B cell (primary cell): ENCODE measurements around the gene SHC4. TPM values are rescaled to one million over a fixed set of nuclear protein-coding genes. Genes with fewer than 3 reads are reported as not detected.

Source experiments
- ATAC-seq: fragments of 200-7000 bp; cut with Tn5 transposase; one replicate; pipeline ENCODE4 v1.10.0; 2021; ENCODE audit warnings: low read depth, mild to moderate bottlenecking, moderate number of reproducible peaks, moderate library complexity
- CTCF ChIA-PET: fragments of 350-600 bp; sonication (Branson Sonifier 250); formaldehyde crosslinking; loops from one replicate; lab custom pipeline; 2021; ENCODE audit warnings: antibody characterized with exemption, inconsistent platforms; lab: Charles Lee
- POLR2A ChIA-PET: fragments of 350-600 bp; sonication (Branson Sonifier 250); formaldehyde crosslinking; loops from one replicate; lab custom pipeline; 2021; ENCODE audit warnings: antibody characterized with exemption; lab: Charles Lee
- DNase-seq: peaks from one replicate; pipeline ENCODE4 v3.0.0; 2013
- H2AFZ ChIP-seq: 2 replicates; pipeline ENCODE4 v1.6.1; 2012; ENCODE audit warnings: mild to moderate bottlenecking, low read depth, low read length; ENCODE audit not compliant: insufficient read depth, poor library complexity, severe bottlenecking
- H3K27ac ChIP-seq, 2 donors: 1 replicate in 1 of 2; 2 replicates in 1 of 2; pipeline ENCODE4 v1.5.1; 2012 to 2013; ENCODE audit warnings: low read length in 2 of 2, mild to moderate bottlenecking in 2 of 2, moderate library complexity in 1 of 2
- H3K27me3 ChIP-seq, 4 experiments: fragments of 200-600 bp in 1 of 4; sonication (generic) in 1 of 4; replicated peaks in 1 of 4; 1 replicate in 2 of 4; 2 replicates in 2 of 4; pipeline versions ENCODE4 v1.6.1 to v1.7.0; 2013 to 2016; ENCODE audit warnings: low read length in 3 of 4, mild to moderate bottlenecking in 2 of 4, mixed read lengths in 1 of 4, moderate library complexity in 1 of 4; ENCODE audit not compliant: insufficient read depth in 4 of 4, control insufficient read depth in 3 of 4; ENCODE audit errors: control extremely low read depth in 1 of 4
- H3K36me3 ChIP-seq, 2 experiments: replicated peaks in 1 of 2; 1 replicate in 1 of 2; 2 replicates in 1 of 2; pipeline versions ENCODE4 v1.6.1 to v1.7.1; 2013; ENCODE audit warnings: low read length in 1 of 2; ENCODE audit not compliant: insufficient read depth in 2 of 2, control insufficient read depth in 1 of 2; ENCODE audit errors: control extremely low read depth in 1 of 2, extremely low read depth in 1 of 2
- H3K4me1 ChIP-seq, 2 donors: fragments of 200-600 bp in 1 of 2; sonication (generic) in 1 of 2; 1 replicate in 1 of 2; 2 replicates in 1 of 2; pipeline versions ENCODE4 v1.5.1 to v1.6.1; 2013 to 2017; ENCODE audit warnings: low read length in 2 of 2; ENCODE audit not compliant: control insufficient read depth in 2 of 2, insufficient read depth in 2 of 2
- H3K4me2 ChIP-seq: replicated peaks from 2 replicates; pipeline ENCODE3; 2012; ENCODE audit warnings: mild to moderate bottlenecking, low read depth, low read length; ENCODE audit not compliant: poor library complexity, severe bottlenecking
- H3K4me3 ChIP-seq, 5 experiments: fragments of 200-600 bp in 1 of 5; sonication (generic) in 1 of 5; 1 replicate in 3 of 5; 2 replicates in 2 of 5; pipeline versions ENCODE4 v1.5.1 to v1.7.0; 2011 to 2016; ENCODE audit warnings: low read length in 4 of 5, mild to moderate bottlenecking in 4 of 5, low read depth in 2 of 5, control low read depth in 1 of 5, moderate library complexity in 1 of 5; ENCODE audit not compliant: insufficient read depth in 1 of 5; ENCODE audit errors: control extremely low read depth in 1 of 5, extremely low read depth in 1 of 5
- H3K79me2 ChIP-seq: fragments of 200-600 bp; sonication (generic); one replicate; pipeline ENCODE4 v1.6.0; 2016; ENCODE audit warnings: low read length; ENCODE audit not compliant: control insufficient read depth, insufficient read depth
- H3K9ac ChIP-seq: fragments of 200-600 bp; sonication (generic); 2 replicates; pipeline ENCODE4 v1.6.1; 2017; ENCODE audit warnings: mild to moderate bottlenecking, low read length, moderate library complexity
- H3K9me3 ChIP-seq, 3 donors: one replicate each; pipeline versions ENCODE4 v1.6.1 to v1.7.1; 2013; ENCODE audit warnings: low read length in 2 of 3; ENCODE audit not compliant: control insufficient read depth in 2 of 3, insufficient read depth in 1 of 3; ENCODE audit errors: control extremely low read depth in 1 of 3
- H4K20me1 ChIP-seq: 2 replicates; pipeline ENCODE4 v1.6.0; 2012; ENCODE audit warnings: mild to moderate bottlenecking, low read length; ENCODE audit not compliant: insufficient read depth, control insufficient read depth, poor library complexity, severe bottlenecking
- H3K27ac Mint-ChIP-seq: one replicate; pipeline ENCODE4 v1.8.0; 2021; ENCODE audit warnings: mixed read lengths
- H3K27me3 Mint-ChIP-seq: one replicate; pipeline ENCODE4 v1.8.0; 2021; ENCODE audit warnings: mixed read lengths
- H3K4me1 Mint-ChIP-seq: one replicate; pipeline ENCODE4 v1.8.0; 2021; ENCODE audit warnings: mixed read lengths
- H3K4me3 Mint-ChIP-seq: one replicate; pipeline ENCODE4 v1.8.0; 2021; ENCODE audit warnings: mixed read lengths
- H3K9me3 Mint-ChIP-seq: one replicate; pipeline ENCODE4 v1.8.0; 2022; ENCODE audit warnings: mixed read lengths; ENCODE audit not compliant: insufficient read depth
- CTCF ChIP-seq: fragments of 200-600 bp; IDR thresholded peaks from one replicate; pipeline ENCODE4 v1.8.0; 2022; ENCODE audit warnings: antibody characterized with exemption, mild to moderate bottlenecking
- EZH2 ChIP-seq: IDR thresholded peaks from 2 replicates; pipeline ENCODE4 v1.6.1; 2012; ENCODE audit warnings: borderline replicate concordance, low read depth, mild to moderate bottlenecking, moderate library complexity, low read length; ENCODE audit not compliant: insufficient read depth, poor library complexity, severe bottlenecking
- WGBS: methylation state at CpG from one replicate; pipeline ENCODE4 v1.1.5; 2013; ENCODE audit warnings: missing lambda C conversion rate; ENCODE audit not compliant: insufficient coverage; 5-methylcytosine and 5-hydroxymethylcytosine counted together
- intact Hi-C: fragments of 100-400 bp; cut with micrococcal nuclease; formaldehyde crosslinking; loops from one replicate; pipeline ENCODE4 v1.10.0; 2022
- polyA plus RNA-seq: library from polyadenylated mRNA; depleted of rRNA; stranded (reverse); fragments of >200 nt; gene quantifications from 2 replicates; pipeline ENCODE4 v1.2.3, GENCODE V29; 2012
- total RNA-seq, 2 donors: library from RNA; stranded (reverse); fragments of 120-200 nt in 1 of 2; gene quantifications; 1 replicate in 1 of 2; 2 replicates in 1 of 2; pipeline versions ENCODE4 v1.2.3 to v1.2.4, GENCODE V29; 2013 to 2022

The SHC4 gene
- total and polyA plus RNA-seq, 2 donors (not counting 1 experiment from before 2014, with no cell fraction given): 0.04 to 0.69 TPM

DNA sequence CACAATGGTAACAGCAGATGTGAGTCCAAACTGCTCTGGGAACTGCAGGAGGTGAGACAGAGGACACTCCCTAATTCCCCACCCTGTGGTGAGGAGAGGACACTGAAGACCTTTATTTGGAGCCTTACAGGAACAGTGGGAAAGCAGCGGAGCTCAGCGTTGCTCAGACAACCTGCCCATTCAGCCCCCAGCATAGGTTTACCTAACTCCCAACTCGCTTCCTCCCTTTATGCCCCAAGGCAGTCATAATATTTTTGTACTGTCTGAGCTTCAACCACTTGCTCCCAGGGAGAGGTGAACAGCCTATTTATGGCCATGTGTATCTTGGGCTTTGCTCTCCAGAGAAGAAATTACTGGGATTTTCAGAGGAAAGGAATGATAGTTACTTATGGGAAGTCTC, 34.1 kb downstream of the SHC4 start:
- Histone ChIP-seq H3K27me3 (no peaks in the 10 kb centered on the region), H2AFZ (no peak overlapping the region), H3K9me3 (no peaks in the 10 kb centered on the region), H3K4me1 (no peaks in the 10 kb centered on the region), H3K79me2 (no peaks in the 10 kb centered on the region), H3K36me3 (no peaks in the 10 kb centered on the region), H3K4me3 (no peak overlapping the region), H4K20me1 (no peaks in the 10 kb centered on the region), H3K4me2 (no peak overlapping the region), H3K27ac (no peak overlapping the region), H3K9ac (no peak overlapping the region)
- H3K9me3 Mint-ChIP-seq: no peaks in the 10 kb centered on the region
- intact Hi-C loops: no loop called here
- no peak for ATAC-seq
- peaks cover 35% of the 10 kb centered on the region for H3K27me3 Mint-ChIP-seq
- H3K4me1 Mint-ChIP-seq: no peaks in the 10 kb centered on the region
- CTCF ChIA-PET: no interaction called here
- POLR2A ChIA-PET: no interaction called here
- 100% methylated on average over 2 of the region's 3 CpGs for WGBS
- DNase-seq: no peak
- TF ChIP-seq EZH2 (no peak), CTCF (no peak)
- no peak overlapping the region for H3K4me3 Mint-ChIP-seq
- no peak overlapping the region for H3K27ac Mint-ChIP-seq

DNA sequence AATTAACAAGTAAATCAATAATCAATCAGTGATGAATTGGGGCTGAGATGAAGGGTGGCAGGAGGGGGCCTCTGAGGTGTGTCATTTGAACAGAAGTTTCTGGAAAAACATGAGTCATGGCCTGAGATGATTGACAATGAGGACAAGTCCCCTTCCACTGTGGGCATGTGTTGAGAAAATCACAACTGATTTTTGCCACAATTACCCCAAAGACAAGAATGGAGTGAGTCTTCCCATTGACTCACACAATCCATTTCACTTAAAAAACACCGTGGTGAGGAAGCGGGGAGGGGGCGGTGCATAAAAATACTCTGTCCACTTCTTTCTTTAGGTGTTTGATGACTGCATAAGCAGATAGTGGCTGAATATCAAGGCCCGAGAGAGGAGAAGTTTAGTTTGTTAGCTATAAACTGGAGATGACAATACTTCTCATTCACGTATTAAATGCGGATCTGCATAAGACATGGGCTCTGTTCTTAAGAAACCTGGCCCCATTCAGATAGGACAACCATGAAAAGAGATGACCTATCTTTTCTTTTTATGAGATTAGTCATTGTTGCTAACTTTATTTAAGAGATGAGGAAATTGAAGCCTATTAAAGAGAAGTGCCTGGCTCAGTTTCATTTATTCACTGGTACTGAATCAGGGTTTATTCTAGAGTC, 34.7 kb downstream of the SHC4 start:
- Mint-ChIP-seq H3K27me3 (peaks cover 35% of the 10 kb centered on the region), H3K4me3 (no peak overlapping the region), H3K9me3 (no peaks in the 10 kb centered on the region), H3K4me1 (no peaks in the 10 kb centered on the region), H3K27ac (no peak overlapping the region)
- ATAC-seq (no peak), DNase-seq (no peak)
- no peaks in the 10 kb centered on the region for H3K27me3 ChIP-seq
- POLR2A ChIA-PET: no interaction called here
- TF ChIP-seq CTCF: no peak
- no peak for TF ChIP-seq EZH2
- no peaks in the 10 kb centered on the region for H3K79me2 ChIP-seq
- CTCF ChIA-PET: no interaction called here
- H3K36me3 ChIP-seq: no peaks in the 10 kb centered on the region
- no peak overlapping the region for H3K9ac ChIP-seq
- H3K4me2 ChIP-seq: no peak overlapping the region
- H3K4me1 ChIP-seq: no peaks in the 10 kb centered on the region
- H3K4me3 ChIP-seq: no peak overlapping the region
- H4K20me1 ChIP-seq: no peaks in the 10 kb centered on the region
- 100% methylated on average over 2 of the region's 6 CpGs for WGBS
- H2AFZ ChIP-seq: no peak overlapping the region
- intact Hi-C loops: no loop called here
- H3K27ac ChIP-seq: no peak overlapping the region
- H3K9me3 ChIP-seq: no peaks in the 10 kb centered on the region
